Activated naive CD4-positive, alpha-beta T cell treated with Interleukin-2 at 50 U/mL for 16 hours (primary cell): Measurements from ENCODE around the gene ADAMTS5.

Experiments
- DNase-seq: peaks from one replicate; pipeline ENCODE4 v3.0.0-alpha.2; 2020

The ADAMTS5 gene

DNA sequence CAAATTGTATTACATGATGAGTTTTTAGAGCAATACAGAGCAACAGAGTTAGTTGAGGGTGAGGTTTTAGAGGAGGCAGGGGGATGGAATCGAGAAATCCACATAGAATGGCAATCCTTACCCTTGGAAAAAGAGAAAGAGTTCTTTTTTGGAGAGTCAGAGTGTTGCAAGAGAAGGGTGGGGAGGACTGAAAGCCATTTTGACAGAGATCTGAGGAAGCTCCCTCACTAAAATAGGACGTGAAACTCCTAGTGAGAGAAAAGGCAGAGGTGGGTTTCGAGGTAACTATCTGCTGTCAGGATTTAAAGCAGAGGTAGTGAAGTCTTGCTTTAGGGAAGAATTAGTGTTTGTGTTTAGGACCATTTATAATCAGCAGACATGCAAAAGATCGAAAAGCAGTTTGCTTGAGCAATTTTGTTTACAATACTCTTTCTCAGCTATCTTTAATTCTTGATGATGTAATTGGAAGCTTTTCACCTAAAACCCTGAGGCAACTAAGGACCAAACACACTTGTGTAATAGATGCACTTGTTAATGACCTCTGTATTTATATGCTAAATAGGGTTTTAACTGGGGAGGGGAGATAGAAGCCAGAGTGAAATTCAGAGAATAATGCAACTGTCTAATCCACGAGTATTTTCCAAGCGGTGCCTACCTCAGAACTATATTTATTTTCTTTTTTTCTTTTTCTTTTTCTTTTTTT, 20.0 kb downstream of the ADAMTS5 start:
- DNase-seq, result no peak

DNA sequence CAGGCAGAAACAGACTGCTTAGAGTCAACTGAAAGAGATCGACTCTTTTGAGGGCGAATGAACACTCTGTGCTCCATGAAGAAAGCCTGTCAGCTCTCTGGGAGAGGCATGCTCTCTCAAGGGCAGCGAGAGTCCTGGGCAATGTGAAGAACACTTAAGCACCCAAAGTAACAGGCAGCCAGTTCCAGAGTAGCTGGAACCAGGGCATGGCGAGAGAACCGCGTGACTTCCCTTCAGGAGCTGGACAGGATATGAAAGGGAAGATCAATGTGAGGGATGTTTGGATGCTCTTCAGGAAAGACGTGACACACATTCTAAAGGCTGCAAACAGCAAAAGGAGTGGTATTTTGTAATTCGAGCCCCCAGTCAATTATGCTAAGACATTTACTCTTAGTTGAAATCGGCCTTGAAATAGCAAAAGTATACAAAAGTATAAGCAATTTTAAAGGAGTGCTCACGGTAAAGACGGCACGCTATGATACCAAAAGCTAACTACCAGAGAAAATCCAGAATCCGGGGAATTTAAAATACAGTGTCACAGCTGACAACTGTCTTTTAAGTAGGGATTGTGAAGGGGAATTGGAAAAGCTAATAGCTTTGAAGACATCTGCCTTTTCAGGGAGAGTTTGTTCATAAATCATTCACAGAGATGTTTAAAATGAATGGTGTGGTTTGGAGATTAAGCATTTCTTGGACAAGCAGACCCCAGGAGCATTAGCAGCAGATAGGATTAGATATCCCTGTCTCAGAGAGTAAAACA, 20.8 kb downstream of the ADAMTS5 start:
- DNase-seq, result no peak

DNA sequence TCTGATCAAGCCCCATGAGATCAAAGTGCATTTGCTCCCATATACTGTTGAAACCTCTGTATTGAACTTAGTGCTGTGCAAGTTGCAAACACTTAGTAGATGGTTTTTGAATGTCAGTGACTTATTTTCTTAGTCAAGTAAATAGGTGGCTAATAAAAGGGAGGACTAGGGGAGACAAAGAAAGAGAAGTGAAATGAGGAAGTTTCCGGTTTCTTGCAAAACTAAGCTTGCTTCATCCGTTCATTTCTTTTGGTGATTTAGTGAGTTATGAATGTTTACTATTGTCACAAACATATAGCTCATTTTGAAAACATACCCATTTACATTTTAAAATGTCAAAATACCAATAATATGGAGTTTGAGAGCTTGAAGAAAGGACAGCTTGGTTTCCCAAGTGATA, 23.0 kb downstream of the ADAMTS5 start:
- DNase-seq, result no peak

DNA sequence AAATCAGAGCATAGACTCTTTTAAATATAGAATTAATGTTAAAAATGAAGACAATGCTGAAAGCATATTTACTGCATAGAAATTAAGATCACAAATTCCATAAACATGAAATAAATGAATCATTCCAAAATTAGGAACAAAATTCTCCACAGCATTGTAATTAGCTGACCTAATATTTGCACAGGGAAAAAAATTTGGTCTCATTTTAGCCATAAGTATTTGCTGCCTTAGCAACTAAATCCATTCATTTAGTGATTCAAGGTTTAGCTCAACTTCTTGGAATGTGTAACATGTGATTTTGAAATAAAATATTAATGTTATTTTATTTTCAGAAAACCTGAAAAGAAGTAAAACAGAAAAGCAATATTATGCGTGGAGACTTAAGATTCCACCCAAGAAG, 25.5 kb downstream of the ADAMTS5 start:
- no peak for DNase-seq

DNA sequence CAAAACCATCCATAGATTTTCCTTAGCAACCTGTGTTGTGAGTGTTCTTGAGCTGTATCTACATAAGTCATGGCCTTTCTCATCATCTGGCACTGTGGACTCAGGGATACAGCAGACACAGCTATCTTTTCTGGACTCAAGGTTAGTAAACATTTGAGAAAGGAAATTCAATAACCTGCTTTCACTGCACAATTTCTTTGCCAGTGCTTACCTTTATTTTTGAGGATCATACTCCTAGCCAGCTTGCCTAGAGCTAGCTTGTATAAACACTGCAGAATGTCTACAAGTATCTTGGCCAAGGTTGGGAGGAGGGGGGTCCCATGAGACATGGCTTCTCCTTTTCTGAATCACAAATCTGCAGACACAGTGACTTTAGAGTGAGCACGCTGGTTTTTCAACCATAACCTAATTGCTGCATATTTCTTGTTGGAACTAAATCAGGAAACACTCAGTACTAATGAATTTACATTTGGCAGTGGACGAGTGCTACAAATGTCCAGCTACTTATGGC, 27.2 kb downstream of the ADAMTS5 start:
- no peak for DNase-seq

DNA sequence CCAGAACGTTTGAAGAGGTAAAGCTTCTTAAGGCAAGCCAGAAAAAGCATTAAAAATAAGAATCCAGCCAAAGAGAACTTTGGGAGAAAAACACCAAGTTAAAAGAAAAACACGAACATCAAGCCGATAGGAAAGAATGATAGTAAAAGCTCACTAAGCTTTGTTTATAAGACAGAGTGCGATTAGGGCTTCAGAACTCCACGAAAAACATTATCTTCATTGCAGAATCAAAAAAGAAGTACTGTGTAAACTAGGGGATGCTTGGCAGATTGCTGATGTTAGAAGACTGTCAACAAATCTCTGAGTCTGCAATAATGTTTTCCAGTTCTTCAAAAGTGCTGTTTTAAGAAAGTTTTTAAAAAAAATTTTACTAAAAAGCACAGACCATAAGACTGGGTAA, 30.2 kb downstream of the ADAMTS5 start:
- DNase-seq, result no peak

DNA sequence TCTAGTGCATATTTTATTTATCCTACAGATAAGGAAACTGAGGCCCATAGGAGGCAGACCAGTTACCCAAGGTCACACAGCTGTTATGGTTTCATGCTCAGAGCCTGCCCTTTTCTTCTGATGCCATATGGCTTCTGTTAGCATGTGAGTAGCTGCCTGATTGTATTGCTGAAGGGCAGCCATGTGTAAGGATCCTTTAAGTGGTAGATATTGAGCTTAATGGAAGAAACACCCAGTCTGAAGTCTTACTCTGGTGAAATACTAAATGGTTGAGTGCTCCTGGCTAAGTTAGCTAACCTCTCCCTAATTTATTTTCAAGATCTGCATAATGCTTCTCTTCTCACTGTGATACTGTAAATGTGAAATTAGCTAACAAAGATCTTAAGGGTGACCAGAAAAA, 30.9 kb downstream of the ADAMTS5 start:
- DNase-seq, result no peak

DNA sequence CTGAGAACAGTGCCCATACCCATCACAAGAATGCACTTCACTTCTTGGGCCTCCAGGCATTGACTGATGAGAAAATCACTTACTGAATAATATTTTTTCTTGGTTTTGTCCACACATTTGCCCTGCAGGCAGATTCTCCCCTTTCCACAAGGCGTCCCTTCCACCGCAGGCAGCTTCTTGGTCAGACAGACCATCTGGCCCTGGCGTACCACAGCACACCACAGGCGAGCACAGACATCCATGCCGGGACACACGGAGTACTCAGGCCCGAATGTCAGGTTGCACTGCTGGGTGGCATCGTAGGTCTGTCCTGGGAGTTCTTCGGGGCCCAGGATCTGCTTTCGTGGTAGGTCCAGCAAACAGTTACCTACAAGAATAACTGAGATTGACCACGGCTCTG, 32.5 kb downstream of the ADAMTS5 start:
- DNase-seq, result no peak

DNA sequence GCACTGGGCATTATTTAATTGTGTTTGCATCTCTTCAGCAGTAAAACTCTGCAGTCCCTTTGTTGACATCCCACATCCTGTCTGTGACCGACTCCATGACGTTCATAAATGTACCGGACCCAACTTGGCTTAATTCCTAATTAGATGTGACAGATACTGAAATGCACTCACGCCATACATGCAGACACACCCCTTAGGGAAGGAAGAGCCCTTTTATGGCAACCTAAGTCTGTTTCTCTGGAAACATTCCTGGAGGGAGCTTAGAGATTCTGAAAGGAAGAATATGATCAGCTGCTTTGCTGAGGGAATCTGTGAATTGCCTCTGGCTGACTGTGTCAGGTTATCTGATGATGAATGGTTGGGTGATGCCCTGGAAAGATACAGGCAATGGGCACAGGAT, 33.4 kb downstream of the ADAMTS5 start:
- no peak for DNase-seq

DNA sequence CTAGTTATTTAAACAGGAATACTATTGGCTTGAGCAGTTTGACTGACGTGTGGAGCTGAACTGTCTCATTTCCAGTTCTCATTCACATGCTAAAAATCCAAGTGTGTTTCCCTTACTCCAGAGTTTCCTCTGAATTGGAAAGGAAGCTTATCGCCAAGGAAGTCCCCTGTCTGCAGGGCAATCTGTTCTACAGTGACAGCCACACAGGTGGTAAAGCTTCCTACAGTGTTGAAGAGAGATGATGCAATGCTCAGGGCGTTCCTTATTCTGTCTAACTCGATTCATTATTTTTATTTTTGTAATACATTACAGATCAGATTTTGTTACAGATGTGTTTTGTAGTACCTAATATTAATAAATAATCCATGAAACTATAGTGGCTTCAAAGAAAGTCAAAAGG, 41.3 kb downstream of the ADAMTS5 start:
- no peak for DNase-seq

DNA sequence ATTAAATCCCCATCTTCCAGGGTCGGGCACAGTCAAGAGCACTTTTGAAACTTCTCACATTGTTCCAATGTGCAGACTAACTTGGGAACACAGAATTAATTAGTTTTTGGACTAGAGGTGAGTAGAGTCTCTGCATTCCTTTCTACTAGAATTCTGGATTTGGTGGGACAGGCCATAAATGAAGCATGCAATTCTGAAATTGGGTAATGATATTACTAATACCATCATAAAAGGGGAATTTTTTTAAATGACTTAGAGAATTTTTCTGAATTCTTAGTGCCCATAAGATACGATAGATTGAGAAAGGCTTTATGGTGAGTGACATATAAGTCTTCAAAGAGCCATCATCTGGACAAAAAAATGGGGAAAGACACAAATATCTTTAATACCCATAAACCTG, 41.8 kb downstream of the ADAMTS5 start:
- DNase-seq, result no peak

DNA sequence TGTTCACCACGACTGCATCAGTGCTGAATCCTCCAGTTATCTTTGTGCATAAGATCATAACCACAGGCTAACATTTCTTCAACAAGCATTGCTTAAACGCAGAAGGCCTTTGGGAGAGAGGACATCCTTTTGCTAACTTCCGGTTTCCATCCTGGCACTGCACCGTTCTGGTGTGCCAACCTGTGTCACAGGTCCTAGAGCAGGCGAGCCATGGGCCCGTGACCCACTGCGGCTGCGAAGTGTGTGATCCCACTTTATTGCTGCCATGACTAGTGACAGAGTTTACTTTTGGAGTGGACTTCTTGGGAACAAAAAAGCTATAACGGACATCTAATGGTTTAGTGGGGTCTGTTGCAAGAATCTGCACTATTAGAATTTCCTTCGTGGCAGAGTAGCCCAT, 42.9 kb downstream of the ADAMTS5 start:
- DNase-seq, result no peak

DNA sequence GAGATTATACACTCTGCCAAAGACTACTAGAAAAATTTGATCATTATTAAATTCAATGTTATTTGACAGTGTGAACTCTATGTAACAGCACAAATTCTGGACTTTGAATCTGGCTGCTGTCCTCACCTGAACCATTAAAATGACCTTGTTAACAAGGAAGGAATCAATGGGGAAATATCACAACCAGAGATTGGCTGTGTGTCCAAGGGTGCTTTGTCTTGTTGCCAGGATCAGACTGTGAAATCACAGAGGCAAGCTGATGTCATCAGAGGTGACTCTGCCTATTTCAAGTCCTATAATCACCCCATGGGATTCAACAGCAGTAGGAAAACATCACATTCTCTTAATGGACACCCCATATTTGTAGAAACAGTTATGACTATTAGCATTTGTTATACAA, 46.8 kb downstream of the ADAMTS5 start:
- DNase-seq, result no peak

DNA sequence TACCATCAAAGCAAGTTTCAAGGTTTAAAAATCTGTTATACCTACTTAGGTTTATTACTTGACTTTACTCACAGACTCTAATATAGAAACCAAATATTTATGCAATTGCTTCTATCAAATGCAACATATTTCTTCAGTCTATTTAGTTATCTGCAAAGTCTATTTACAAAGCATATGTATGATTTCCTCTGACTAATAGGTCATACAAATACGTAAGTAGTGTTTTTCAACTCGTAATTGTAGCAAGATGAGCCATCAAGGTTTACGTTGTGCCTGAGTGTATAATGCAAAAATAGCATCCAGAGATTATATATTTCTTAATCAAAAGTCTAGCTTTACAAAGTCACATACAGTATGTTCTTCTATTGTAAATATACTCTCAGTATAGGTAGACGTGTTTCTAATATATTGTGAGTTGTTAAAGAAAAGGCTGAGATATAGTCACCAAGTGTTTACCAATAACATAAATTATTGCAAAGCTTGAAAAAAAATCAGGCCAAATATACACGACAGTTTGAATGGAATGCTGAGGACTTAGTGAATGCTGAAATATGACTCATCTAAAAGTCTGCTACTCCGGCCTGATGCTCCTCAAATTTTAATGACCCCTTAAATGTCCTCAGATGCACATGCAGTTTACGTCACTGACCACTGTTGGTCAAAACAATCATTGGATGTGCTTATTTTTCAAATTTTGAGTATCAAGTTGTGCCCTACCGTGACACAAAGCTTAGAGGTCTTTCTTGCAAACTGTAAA, 48.4 kb downstream of the ADAMTS5 start:
- no peak for DNase-seq

DNA sequence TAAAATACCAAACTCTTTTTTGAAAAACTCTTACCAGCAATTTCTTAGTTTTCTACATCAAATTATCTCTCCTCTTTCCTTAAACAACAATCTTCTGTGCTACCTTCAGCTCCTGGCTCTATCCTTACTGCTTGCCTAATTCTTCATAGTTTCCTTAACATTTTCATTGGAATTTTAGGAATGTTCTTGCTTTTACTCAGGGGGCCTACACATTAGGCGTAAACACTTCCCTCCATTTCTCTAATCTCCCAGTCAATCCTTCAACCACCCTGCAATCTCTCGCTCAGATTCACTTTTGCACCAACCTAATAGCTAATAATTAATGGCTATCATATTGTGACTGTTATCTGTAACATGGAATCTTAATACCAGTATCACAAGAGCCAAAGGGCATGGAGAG, 50.1 kb downstream of the ADAMTS5 start:
- DNase-seq, result no peak

DNA sequence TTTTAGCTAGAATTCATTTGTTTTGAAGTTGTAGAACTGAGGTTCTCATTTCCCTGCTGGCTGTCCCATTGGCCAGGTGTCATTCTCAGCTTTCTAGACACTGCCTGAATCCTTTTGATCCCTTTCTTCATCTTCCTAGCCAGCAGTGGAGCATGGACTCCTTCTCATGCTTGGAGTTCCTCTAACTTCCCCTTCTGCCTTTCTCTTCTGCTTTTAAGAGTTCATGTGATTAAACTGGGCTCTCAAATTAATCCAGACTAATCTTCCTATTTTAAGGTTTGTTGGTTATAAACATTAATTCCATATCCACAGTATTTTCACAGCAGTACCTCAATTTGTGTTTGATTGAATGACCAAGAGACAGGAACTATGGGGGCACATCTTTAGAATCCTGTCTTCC, 52.3 kb downstream of the ADAMTS5 start:
- DNase-seq, result no peak

DNA sequence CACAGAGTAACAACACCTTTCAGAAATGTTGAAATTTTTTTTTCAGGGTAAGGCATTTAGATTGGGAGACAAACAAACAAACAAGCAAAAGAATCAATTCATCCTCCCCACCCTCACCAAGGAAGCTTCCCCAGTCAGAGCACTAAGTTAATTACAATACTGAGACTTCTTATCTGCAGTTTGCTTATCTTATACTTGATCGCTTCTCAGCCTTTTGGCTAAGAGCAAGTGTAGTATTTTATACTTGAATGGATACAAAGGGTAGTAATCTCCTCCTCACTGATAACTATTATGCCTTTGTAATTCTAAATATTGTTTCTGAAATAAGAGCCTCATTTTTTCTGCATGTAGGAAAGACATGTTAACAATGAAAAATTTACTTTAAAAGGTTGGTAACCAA, 54.4 kb downstream of the ADAMTS5 start:
- DNase-seq, result no peak

DNA sequence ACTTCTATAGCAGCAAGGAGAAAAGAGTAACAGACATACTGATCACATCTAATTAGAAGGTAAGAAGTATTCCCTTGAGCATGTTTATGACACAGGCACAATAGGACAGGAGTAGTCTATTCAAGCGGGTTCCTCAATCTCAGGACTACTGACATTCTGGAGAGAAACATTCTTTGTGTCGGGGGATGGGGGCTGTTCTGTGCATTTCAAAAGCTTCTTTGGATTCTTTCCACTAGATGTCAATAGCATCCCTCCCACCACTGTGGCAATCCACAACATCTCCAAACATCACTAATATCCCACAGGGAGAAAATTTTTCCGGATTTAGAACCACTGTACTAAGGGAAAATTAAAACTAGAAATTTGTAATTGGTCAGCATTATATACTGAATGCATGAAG, 56.9 kb downstream of the ADAMTS5 start:
- DNase-seq, result no peak

DNA sequence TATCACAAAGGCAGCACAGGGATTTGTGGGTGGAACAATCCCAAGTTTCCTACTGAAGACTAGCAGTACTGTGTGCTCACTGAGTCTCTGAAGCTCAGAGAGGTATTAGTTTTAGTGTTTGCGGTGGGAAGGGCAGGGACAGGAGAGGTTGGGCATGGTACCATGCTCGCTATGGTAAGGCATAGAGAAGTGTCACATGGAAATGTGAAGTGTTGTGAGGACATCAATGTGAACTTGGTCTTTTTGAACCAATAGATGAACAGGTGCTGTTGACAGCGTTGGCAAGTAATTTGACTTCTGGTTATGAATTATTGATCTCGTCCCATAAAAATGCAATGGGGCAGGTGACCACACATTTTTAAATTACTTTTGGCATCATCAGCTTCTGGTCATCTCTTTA, 65.9 kb downstream of the ADAMTS5 start:
- no peak for DNase-seq

DNA sequence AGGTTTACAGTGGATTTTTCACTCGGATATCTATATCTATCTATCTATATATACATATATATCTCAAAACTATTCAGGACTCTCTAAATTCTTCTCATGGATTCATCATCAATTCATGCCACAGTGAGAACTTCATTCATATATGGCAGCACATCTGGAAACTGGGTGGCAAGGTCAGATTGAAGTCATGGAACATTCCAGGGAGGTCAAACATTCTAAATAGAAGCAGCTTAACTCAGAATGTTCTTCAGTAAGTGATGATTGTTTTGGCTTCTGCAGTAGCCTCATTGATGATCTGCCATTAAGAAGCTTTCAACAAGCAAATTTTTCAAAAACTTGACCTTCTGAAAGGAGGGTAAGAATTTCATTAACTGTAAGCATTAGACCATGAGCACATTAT, 74.7 kb downstream of the ADAMTS5 start:
- no peak for DNase-seq

DNA sequence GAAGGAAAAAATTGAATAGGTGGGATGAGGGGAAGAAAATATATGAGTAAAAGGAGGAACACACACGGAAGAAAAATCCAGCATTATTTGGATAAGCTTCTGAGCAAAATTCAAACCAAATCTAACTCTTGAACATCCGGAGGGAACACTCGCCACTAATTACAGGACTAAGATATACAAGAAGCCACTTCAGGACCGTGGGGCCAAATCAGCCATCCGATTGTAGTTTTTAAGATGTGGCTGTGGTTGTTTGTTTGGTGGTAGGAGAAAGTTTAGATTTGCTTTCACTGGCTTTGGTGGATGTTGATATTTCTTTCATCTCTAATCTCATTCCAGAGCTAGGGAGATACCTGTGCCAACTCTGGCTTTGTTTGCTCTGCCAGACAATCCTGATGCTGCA, 78.0 kb downstream of the ADAMTS5 start:
- no peak for DNase-seq

DNA sequence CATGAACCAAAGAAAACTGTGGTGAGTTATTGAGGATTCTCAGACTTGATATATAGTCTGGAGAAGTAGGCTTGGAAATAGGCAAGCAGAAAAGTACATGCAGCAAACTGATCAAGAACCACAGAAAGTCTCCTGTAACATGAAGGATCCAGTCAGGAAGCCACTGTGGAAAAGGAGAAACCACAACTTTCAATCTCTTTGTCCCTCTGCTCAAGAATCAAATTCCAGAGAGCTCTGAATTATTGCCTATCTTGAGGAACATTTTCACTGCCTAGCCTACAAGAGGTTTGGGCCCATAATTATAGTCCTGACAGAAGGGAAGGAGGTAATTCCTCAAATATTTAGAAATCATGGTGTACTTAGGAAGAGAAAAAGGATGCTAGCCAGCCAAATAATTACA, 78.6 kb downstream of the ADAMTS5 start:
- DNase-seq, result no peak

DNA sequence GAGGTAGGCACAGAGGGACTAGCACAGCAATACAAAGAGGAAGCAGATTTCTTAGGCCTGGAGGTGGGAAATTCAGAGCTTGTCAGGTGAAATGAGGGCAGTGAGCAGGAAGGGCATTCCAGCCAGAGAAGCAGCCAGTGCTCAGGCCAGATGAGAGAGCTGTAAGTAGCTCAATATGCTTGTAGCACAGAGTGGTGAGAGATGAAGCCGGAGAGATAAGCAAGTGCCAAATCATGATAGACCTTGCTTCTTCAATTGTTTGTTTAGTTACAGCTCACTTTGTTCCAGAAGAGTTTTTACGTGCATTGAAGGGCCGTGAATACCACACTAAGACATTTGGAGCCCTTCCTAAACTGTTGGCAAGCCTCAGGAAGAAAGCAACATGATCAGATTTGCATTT, 79.6 kb downstream of the ADAMTS5 start:
- DNase-seq, result no peak

DNA sequence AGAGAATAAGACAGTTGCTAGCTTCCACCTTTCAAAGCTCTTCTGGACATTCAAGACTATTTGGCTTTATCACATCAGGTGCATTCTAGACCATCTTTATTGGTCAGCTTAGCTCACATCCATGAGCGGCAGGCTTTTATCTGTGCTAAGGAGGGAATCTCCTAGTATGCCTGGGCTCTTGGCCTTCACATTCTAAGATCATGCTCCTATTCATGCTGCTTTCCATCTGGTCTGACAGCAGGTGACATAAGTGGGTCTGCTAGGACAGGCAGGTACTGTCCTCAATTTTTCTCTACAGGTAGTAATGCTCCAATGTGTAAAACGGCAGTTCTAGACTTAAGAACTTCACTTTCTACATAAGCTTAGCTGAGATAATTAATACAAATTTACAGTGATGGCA, 82.5 kb downstream of the ADAMTS5 start:
- no peak for DNase-seq
